B cell (primary cell): ENCODE data around the gene BLOC1S5. TPM values are rescaled to one million over a fixed set of nuclear protein-coding genes. Genes with fewer than 3 reads are reported as not detected.
"Not testable (repeated sequence)": the region's sequence is repeated elsewhere in the genome, so short reads cannot be mapped to it uniquely, and the experiment has no call there.

Source experiments
- ATAC-seq: fragments of 200-7000 bp; cut with Tn5 transposase; one replicate; pipeline ENCODE4 v1.10.0; 2021; ENCODE audit warnings: low read depth, mild to moderate bottlenecking, moderate number of reproducible peaks, moderate library complexity
- CTCF ChIA-PET: fragments of 350-600 bp; sonication (Branson Sonifier 250); formaldehyde crosslinking; loops from one replicate; lab custom pipeline; 2021; ENCODE audit warnings: antibody characterized with exemption, inconsistent platforms; lab: Charles Lee
- POLR2A ChIA-PET: fragments of 350-600 bp; sonication (Branson Sonifier 250); formaldehyde crosslinking; loops from one replicate; lab custom pipeline; 2021; ENCODE audit warnings: antibody characterized with exemption; lab: Charles Lee
- DNase-seq: peaks from one replicate; pipeline ENCODE4 v3.0.0; 2013
- H2AFZ ChIP-seq: 2 replicates; pipeline ENCODE4 v1.6.1; 2012; ENCODE audit warnings: mild to moderate bottlenecking, low read depth, low read length; ENCODE audit not compliant: insufficient read depth, poor library complexity, severe bottlenecking
- H3K27ac ChIP-seq, 2 donors: 1 replicate in 1 of 2; 2 replicates in 1 of 2; pipeline ENCODE4 v1.5.1; 2012 to 2013; ENCODE audit warnings: low read length in 2 of 2, mild to moderate bottlenecking in 2 of 2, moderate library complexity in 1 of 2
- H3K27me3 ChIP-seq, 4 experiments: fragments of 200-600 bp in 1 of 4; sonication (generic) in 1 of 4; replicated peaks in 1 of 4; 1 replicate in 2 of 4; 2 replicates in 2 of 4; pipeline versions ENCODE4 v1.6.1 to v1.7.0; 2013 to 2016; ENCODE audit warnings: low read length in 3 of 4, mild to moderate bottlenecking in 2 of 4, mixed read lengths in 1 of 4, moderate library complexity in 1 of 4; ENCODE audit not compliant: insufficient read depth in 4 of 4, control insufficient read depth in 3 of 4; ENCODE audit errors: control extremely low read depth in 1 of 4
- H3K36me3 ChIP-seq, 2 experiments: replicated peaks in 1 of 2; 1 replicate in 1 of 2; 2 replicates in 1 of 2; pipeline versions ENCODE4 v1.6.1 to v1.7.1; 2013; ENCODE audit warnings: low read length in 1 of 2; ENCODE audit not compliant: insufficient read depth in 2 of 2, control insufficient read depth in 1 of 2; ENCODE audit errors: control extremely low read depth in 1 of 2, extremely low read depth in 1 of 2
- H3K4me1 ChIP-seq, 2 donors: fragments of 200-600 bp in 1 of 2; sonication (generic) in 1 of 2; 1 replicate in 1 of 2; 2 replicates in 1 of 2; pipeline versions ENCODE4 v1.5.1 to v1.6.1; 2013 to 2017; ENCODE audit warnings: low read length in 2 of 2; ENCODE audit not compliant: control insufficient read depth in 2 of 2, insufficient read depth in 2 of 2
- H3K4me2 ChIP-seq: replicated peaks from 2 replicates; pipeline ENCODE3; 2012; ENCODE audit warnings: mild to moderate bottlenecking, low read depth, low read length; ENCODE audit not compliant: poor library complexity, severe bottlenecking
- H3K4me3 ChIP-seq, 5 experiments: fragments of 200-600 bp in 1 of 5; sonication (generic) in 1 of 5; 1 replicate in 3 of 5; 2 replicates in 2 of 5; pipeline versions ENCODE4 v1.5.1 to v1.7.0; 2011 to 2016; ENCODE audit warnings: low read length in 4 of 5, mild to moderate bottlenecking in 4 of 5, low read depth in 2 of 5, control low read depth in 1 of 5, moderate library complexity in 1 of 5; ENCODE audit not compliant: insufficient read depth in 1 of 5; ENCODE audit errors: control extremely low read depth in 1 of 5, extremely low read depth in 1 of 5
- H3K79me2 ChIP-seq: fragments of 200-600 bp; sonication (generic); one replicate; pipeline ENCODE4 v1.6.0; 2016; ENCODE audit warnings: low read length; ENCODE audit not compliant: control insufficient read depth, insufficient read depth
- H3K9ac ChIP-seq: fragments of 200-600 bp; sonication (generic); 2 replicates; pipeline ENCODE4 v1.6.1; 2017; ENCODE audit warnings: mild to moderate bottlenecking, low read length, moderate library complexity
- H3K9me3 ChIP-seq, 3 donors: one replicate each; pipeline versions ENCODE4 v1.6.1 to v1.7.1; 2013; ENCODE audit warnings: low read length in 2 of 3; ENCODE audit not compliant: control insufficient read depth in 2 of 3, insufficient read depth in 1 of 3; ENCODE audit errors: control extremely low read depth in 1 of 3
- H4K20me1 ChIP-seq: 2 replicates; pipeline ENCODE4 v1.6.0; 2012; ENCODE audit warnings: mild to moderate bottlenecking, low read length; ENCODE audit not compliant: insufficient read depth, control insufficient read depth, poor library complexity, severe bottlenecking
- H3K27ac Mint-ChIP-seq: one replicate; pipeline ENCODE4 v1.8.0; 2021; ENCODE audit warnings: mixed read lengths
- H3K27me3 Mint-ChIP-seq: one replicate; pipeline ENCODE4 v1.8.0; 2021; ENCODE audit warnings: mixed read lengths
- H3K4me1 Mint-ChIP-seq: one replicate; pipeline ENCODE4 v1.8.0; 2021; ENCODE audit warnings: mixed read lengths
- H3K4me3 Mint-ChIP-seq: one replicate; pipeline ENCODE4 v1.8.0; 2021; ENCODE audit warnings: mixed read lengths
- H3K9me3 Mint-ChIP-seq: one replicate; pipeline ENCODE4 v1.8.0; 2022; ENCODE audit warnings: mixed read lengths; ENCODE audit not compliant: insufficient read depth
- EZH2 ChIP-seq: IDR thresholded peaks from 2 replicates; pipeline ENCODE4 v1.6.1; 2012; ENCODE audit warnings: borderline replicate concordance, low read depth, mild to moderate bottlenecking, moderate library complexity, low read length; ENCODE audit not compliant: insufficient read depth, poor library complexity, severe bottlenecking
- WGBS: methylation state at CpG from one replicate; pipeline ENCODE4 v1.1.5; 2013; ENCODE audit warnings: missing lambda C conversion rate; ENCODE audit not compliant: insufficient coverage; 5-methylcytosine and 5-hydroxymethylcytosine counted together
- intact Hi-C: fragments of 100-400 bp; cut with micrococcal nuclease; formaldehyde crosslinking; loops from one replicate; pipeline ENCODE4 v1.10.0; 2022
- polyA plus RNA-seq: library from polyadenylated mRNA; depleted of rRNA; stranded (reverse); fragments of >200 nt; gene quantifications from 2 replicates; pipeline ENCODE4 v1.2.3, GENCODE V29; 2012
- total RNA-seq, 2 donors: library from RNA; stranded (reverse); fragments of 120-200 nt in 1 of 2; gene quantifications; 1 replicate in 1 of 2; 2 replicates in 1 of 2; pipeline versions ENCODE4 v1.2.3 to v1.2.4, GENCODE V29; 2013 to 2022
- TF ChIP-seq, protein P1 (sequence below): fragments of 200-600 bp; IDR thresholded peaks from one replicate; pipeline ENCODE4 v1.8.0; 2022; ENCODE audit warnings: antibody characterized with exemption, mild to moderate bottlenecking

BLOC1S5 gene
- total and polyA plus RNA-seq, 2 donors (not counting 1 experiment from before 2014, with no cell fraction given) = 5.2 to 18.8 TPM

DNA sequence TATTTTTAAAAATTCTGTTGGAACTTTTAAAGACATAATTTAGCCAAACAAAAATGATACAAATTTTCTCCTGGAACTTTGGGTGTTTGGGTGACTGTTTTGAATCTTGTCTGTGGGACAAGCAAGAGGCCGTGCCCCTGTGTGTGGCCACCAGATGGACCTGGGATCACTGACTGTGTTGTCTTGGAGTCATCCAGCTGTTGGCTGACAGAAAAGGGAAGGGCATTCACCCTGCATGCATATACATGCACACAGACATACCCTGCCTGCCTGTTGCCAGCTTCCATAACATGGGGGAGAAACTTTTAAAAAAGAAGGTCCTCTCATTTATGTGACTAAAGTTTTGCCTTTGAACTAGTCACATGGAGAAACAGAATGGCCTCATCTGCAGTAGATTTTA lies 72.7 kb downstream of the BLOC1S5 start:
- ChIA-PET CTCF (interaction anchor here (1.0 to 5.8 kb wide), 6 partner anchors 80 to 269 kb away, joined by 3 to 61 read pairs (median 4); no protein-coding TSS in a partner anchor), POLR2A (no interaction called here)
- Histone ChIP-seq H3K36me3 (no peaks in the 10 kb centered on the region), H3K9me3 (peaks cover 2 to 4% (median 3%) of the 10 kb centered on the region in 3 donors), H3K4me1 (peaks cover 5 to 6% of the 10 kb centered on the region in 2 donors), H3K27me3 (no peaks in the 10 kb centered on the region), H3K27ac (no peak overlapping the region), H3K9ac (no peak overlapping the region), H3K79me2 (no peaks in the 10 kb centered on the region), H3K4me3 (no peak overlapping the region), H3K4me2 (no peak overlapping the region), H4K20me1 (no peaks in the 10 kb centered on the region), H2AFZ (no peak overlapping the region)
- no peak for DNase-seq
- no peaks in the 10 kb centered on the region for H3K9me3 Mint-ChIP-seq
- TF ChIP-seq, protein P1, sequence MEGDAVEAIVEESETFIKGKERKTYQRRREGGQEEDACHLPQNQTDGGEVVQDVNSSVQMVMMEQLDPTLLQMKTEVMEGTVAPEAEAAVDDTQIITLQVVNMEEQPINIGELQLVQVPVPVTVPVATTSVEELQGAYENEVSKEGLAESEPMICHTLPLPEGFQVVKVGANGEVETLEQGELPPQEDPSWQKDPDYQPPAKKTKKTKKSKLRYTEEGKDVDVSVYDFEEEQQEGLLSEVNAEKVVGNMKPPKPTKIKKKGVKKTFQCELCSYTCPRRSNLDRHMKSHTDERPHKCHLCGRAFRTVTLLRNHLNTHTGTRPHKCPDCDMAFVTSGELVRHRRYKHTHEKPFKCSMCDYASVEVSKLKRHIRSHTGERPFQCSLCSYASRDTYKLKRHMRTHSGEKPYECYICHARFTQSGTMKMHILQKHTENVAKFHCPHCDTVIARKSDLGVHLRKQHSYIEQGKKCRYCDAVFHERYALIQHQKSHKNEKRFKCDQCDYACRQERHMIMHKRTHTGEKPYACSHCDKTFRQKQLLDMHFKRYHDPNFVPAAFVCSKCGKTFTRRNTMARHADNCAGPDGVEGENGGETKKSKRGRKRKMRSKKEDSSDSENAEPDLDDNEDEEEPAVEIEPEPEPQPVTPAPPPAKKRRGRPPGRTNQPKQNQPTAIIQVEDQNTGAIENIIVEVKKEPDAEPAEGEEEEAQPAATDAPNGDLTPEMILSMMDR = no peak
- no peak for TF ChIP-seq EZH2
- intact Hi-C loops = no loop called here
- no peak for ATAC-seq
- peaks cover 5% of the 10 kb centered on the region for H3K4me1 Mint-ChIP-seq
- WGBS = no CpG with 5 or more reads among the region's 1 CpG
- H3K27ac Mint-ChIP-seq = no peak overlapping the region
- no peaks in the 10 kb centered on the region for H3K27me3 Mint-ChIP-seq
- H3K4me3 Mint-ChIP-seq = no peak overlapping the region

DNA sequence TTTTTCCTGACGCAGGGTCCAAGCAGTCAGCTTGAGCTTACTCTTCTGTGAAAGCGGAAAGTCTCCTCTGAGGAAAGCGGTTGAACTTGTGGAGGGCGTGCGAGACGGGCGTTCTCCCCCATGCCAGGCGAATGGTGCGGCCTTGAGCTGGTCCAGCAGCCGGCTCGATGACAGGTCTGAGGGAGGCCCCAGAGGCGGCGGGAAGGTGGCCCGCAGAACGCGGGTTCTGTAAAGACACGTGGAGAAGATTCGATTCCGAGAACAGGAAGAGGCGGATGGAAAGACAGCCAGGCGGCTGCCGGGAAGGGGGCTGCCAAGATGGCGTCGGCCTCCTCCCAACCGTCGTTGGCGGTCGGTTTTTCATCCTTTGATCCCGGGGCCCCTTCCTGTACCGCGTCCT lies 78.0 kb downstream of the BLOC1S5 start:
- Histone ChIP-seq H3K79me2 (no peaks in the 10 kb centered on the region), H3K9ac (no peak overlapping the region), H3K9me3 (peaks cover 0 to 12% (median 0%) of the 10 kb centered on the region in 3 donors), H3K4me3 (no peak overlapping the region), H4K20me1 (no peaks in the 10 kb centered on the region), H3K4me1 (no peaks in the 10 kb centered on the region), H2AFZ (no peak overlapping the region), H3K4me2 (no peak overlapping the region), H3K36me3 (no peaks in the 10 kb centered on the region), H3K27me3 (no peaks in the 10 kb centered on the region), H3K27ac (no peak overlapping the region)
- Mint-ChIP-seq H3K9me3 (no peaks in the 10 kb centered on the region), H3K4me1 (no peaks in the 10 kb centered on the region), H3K27ac (no peak overlapping the region), H3K27me3 (no peaks in the 10 kb centered on the region), H3K4me3 (no peak overlapping the region)
- intact Hi-C loops = no loop called here
- 94% methylated on average over 30 of the region's 31 CpGs for WGBS
- CTCF ChIA-PET = no interaction called here
- ATAC-seq (no peak), DNase-seq (no peak)
- TF ChIP-seq EZH2 = no peak
- TF ChIP-seq, protein P1 = no peak
- POLR2A ChIA-PET = no interaction called here

DNA sequence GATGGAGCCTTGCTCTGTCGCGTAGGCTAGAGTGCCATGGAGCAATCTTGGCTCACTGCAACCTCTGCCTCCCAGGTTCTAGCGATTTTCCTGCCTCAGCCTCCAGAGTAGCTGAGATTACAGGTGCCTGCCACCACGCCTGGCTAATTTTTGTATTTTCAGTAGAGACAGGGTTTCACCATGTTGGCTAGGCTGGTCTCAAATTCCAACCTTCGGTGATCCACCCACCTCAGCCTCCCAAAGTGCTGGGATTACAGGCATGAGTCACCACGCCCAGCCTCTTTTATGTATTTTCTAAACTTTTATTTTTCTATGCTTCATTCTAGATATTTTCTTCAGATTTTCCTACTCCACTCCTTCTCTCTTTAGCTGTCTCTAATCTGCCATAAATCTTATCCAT lies 80.2 kb downstream of the BLOC1S5 start:
- H3K4me3 ChIP-seq, H3K9me3 Mint-ChIP-seq, H3K27me3 Mint-ChIP-seq, H3K27me3 ChIP-seq, ATAC-seq, H3K27ac ChIP-seq, H2AFZ ChIP-seq, H3K4me1 ChIP-seq, H3K4me1 Mint-ChIP-seq, H3K79me2 ChIP-seq, DNase-seq, H3K9ac ChIP-seq, H3K27ac Mint-ChIP-seq, CTCF ChIA-PET, POLR2A ChIA-PET, H3K36me3 ChIP-seq, H4K20me1 ChIP-seq, H3K4me2 ChIP-seq, intact Hi-C loops, H3K4me3 Mint-ChIP-seq: not testable (repeated sequence)
- peaks cover 0 to 12% (median 0%) of the 10 kb centered on the region in 3 donors for H3K9me3 ChIP-seq
- 77% methylated on average over 5 of the region's 6 CpGs for WGBS
